ENCODE measurements around the gene SPRR4. TPM values are rescaled to one million over a fixed set of nuclear protein-coding genes. Genes with fewer than 3 reads are reported as not detected.
"Not testable (repeated sequence)": the region's sequence is repeated elsewhere in the genome, so short reads cannot be mapped to it uniquely, and the experiment has no call there.

SPRR4 gene

GRCh38 chr1:153001382-153001781, 30.9 kb downstream of the SPRR4 start, which contains the start of gene SPRR3:
Gene SPRR3, plus strand, starts transcription at chr1:153001749. Its CDS starts 1,272 bp downstream, at chr1:153003021.
- Histone ChIP-seq H4K5ac (ENCODE audit: low read length) (no peak within 1 kb of the TSS), H3K23ac (ENCODE audit: low read length) (no peak within 1 kb of the TSS), H3K9ac (ENCODE audit: low read length) (no peak within 1 kb of the TSS), H3K79me1 (ENCODE audit: low read length) (no peaks in the 10 kb centered on the region), H3K27me3 (ENCODE audit: insufficient read depth, low read length, poor library complexity) (no peaks in the 10 kb centered on the region), H3K4me3 (ENCODE audit: low read length) (no peak within 1 kb of the TSS), H3K27ac (ENCODE audit: low read depth, low read length) (no peak within 1 kb of the TSS), H2AK5ac (ENCODE audit: low read length) (peak within 1 kb of the TSS; percentile 51), H4K8ac (ENCODE audit: low read depth, low read length) (no peak within 1 kb of the TSS), H3K36me3 (ENCODE audit: control insufficient read depth, insufficient read depth, low read length) (no peaks in the 10 kb centered on the region), H3K4me1 (ENCODE audit: control insufficient read depth, low read depth, low read length) (peaks cover 8% of the 10 kb centered on the region), H3K79me2 (ENCODE audit: control insufficient read depth, insufficient read depth, low read length) (no peaks in the 10 kb centered on the region), H3K4ac (ENCODE audit: low read depth, low read length) (no peak within 1 kb of the TSS), H3K56ac (ENCODE audit: low read length) (no peak within 1 kb of the TSS), H2BK15ac (replicated peaks; ENCODE audit: low read depth) (no peak within 1 kb of the TSS), H3K18ac (ENCODE audit: low read length) (no peak within 1 kb of the TSS), H2BK120ac (ENCODE audit: low read depth, low read length) (no peak within 1 kb of the TSS), H3K4me2 (ENCODE audit: low read length) (no peak within 1 kb of the TSS), H2BK5ac (ENCODE audit: low read length) (peak within 1 kb of the TSS; percentile 35)
- DNase-seq: no peak
- WGBS (ENCODE audit: extremely low coverage, insufficient coverage, low lambda C conversion rate): no CpG with 5 or more reads among the region's 2 CpGs

GRCh38 chr1:153011235-153011758, 40.8 kb downstream of the SPRR4 start:
- not testable (repeated sequence) for H3K36me3 ChIP-seq (ENCODE audit: control insufficient read depth, insufficient read depth, low read length)

DNA sequence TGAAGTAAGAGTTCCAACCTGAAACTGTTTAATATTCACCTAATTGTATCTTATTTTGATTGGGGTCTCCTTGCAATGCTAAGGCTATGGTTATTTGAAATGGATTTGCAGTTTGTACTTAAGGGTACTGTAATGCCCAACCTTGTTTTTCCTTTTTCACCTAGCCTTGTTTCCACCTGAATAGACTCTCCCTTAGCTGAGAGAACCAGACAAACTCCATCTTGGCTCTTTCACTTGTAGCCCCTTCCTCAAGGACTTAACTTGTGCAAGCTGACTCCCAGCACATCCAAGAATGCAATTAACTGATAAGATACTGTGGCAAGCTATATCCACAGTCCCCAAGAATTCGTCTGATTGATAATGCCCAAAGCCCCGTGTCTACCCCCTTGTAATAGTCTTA, 51.4 kb downstream of the SPRR4 start:
- WGBS (ENCODE audit: extremely low coverage, insufficient coverage, low lambda C conversion rate): no CpG with 5 or more reads among the region's 2 CpGs

More at GRCh38 chr1:153011235-153011758, 40.8 kb downstream of the SPRR4 start:
- no CpG with 5 or more reads among the region's 8 CpGs for WGBS (ENCODE audit: extremely low coverage, insufficient coverage, low lambda C conversion rate)
- H2AK5ac ChIP-seq (ENCODE audit: low read length); H4K8ac ChIP-seq (ENCODE audit: low read depth, low read length); H2BK5ac ChIP-seq (ENCODE audit: low read length); H2BK15ac ChIP-seq (replicated peaks; ENCODE audit: low read depth); H3K4me2 ChIP-seq (ENCODE audit: low read length); H3K79me1 ChIP-seq (ENCODE audit: low read length); H3K23ac ChIP-seq (ENCODE audit: low read length); H3K4ac ChIP-seq (ENCODE audit: low read depth, low read length); H3K18ac ChIP-seq (ENCODE audit: low read length); H3K56ac ChIP-seq (ENCODE audit: low read length); H3K9ac ChIP-seq (ENCODE audit: low read length); H3K79me2 ChIP-seq (ENCODE audit: control insufficient read depth, insufficient read depth, low read length); DNase-seq; H3K27ac ChIP-seq (ENCODE audit: low read depth, low read length); H2BK120ac ChIP-seq (ENCODE audit: low read depth, low read length); H4K5ac ChIP-seq (ENCODE audit: low read length); H3K27me3 ChIP-seq (ENCODE audit: insufficient read depth, low read length, poor library complexity); H3K4me3 ChIP-seq (ENCODE audit: low read length); H3K4me1 ChIP-seq (ENCODE audit: control insufficient read depth, low read depth, low read length): not testable (repeated sequence)

More for the DNA sequence above, 51.4 kb downstream of the SPRR4 start:
- H3K27me3 ChIP-seq (ENCODE audit: insufficient read depth, low read length, poor library complexity); H3K79me1 ChIP-seq (ENCODE audit: low read length); H3K9ac ChIP-seq (ENCODE audit: low read length); H4K8ac ChIP-seq (ENCODE audit: low read depth, low read length); H2AK5ac ChIP-seq (ENCODE audit: low read length); H3K18ac ChIP-seq (ENCODE audit: low read length); H3K4me2 ChIP-seq (ENCODE audit: low read length); H4K5ac ChIP-seq (ENCODE audit: low read length); H2BK5ac ChIP-seq (ENCODE audit: low read length); H3K79me2 ChIP-seq (ENCODE audit: control insufficient read depth, insufficient read depth, low read length); H3K4me3 ChIP-seq (ENCODE audit: low read length); H3K4ac ChIP-seq (ENCODE audit: low read depth, low read length); DNase-seq; H2BK15ac ChIP-seq (replicated peaks; ENCODE audit: low read depth); H3K36me3 ChIP-seq (ENCODE audit: control insufficient read depth, insufficient read depth, low read length); H3K23ac ChIP-seq (ENCODE audit: low read length); H3K4me1 ChIP-seq (ENCODE audit: control insufficient read depth, low read depth, low read length); H3K27ac ChIP-seq (ENCODE audit: low read depth, low read length); H2BK120ac ChIP-seq (ENCODE audit: low read depth, low read length); H3K56ac ChIP-seq (ENCODE audit: low read length): not testable (repeated sequence)

Small RNA genes within 50 kb of the gene (small RNA-seq; reads per million reads assigned to genes)
- not detected for gene RF00322 (ENCODE audit: insufficient read depth)
- not detected for gene SPRR1A (ENCODE audit: insufficient read depth)

All from mesendoderm (in vitro differentiated cells).